Measurements from ENCODE around the gene SOX18. TPM values are rescaled to one million over a fixed set of nuclear protein-coding genes. Genes with fewer than 3 reads are reported as not detected.
A peak's percentile ranks its signal among the peaks of the same experiment; 100 is the strongest.

SOX18 gene
- total and polyA plus RNA-seq, 2 donors from 2014 or later = 36.5 to 56.7 TPM

GRCh38 chr20:64055396-64055892 lies 6.0 kb upstream of the SOX18 start:
- H3K4me1 ChIP-seq (ENCODE audit: control insufficient read depth in 2 of 3, insufficient read depth in 2 of 3, low read depth in 1 of 3, low read length in 3 of 3) = peaks cover 0 to 24% (median 0%) of the 10 kb centered on the region in 3 donors
- no peak for TF ChIP-seq CTCF (IDR thresholded peaks at IDR 0.05; ENCODE audit: borderline replicate concordance, extremely low read depth, insufficient read depth)
- no peak overlapping the region for H3K9ac ChIP-seq (ENCODE audit: low read length in 3 of 3)
- no peak for DNase-seq
- intact Hi-C loops (cut with DNase I) = loop anchor here (5.0 kb wide), 1 partner anchor 433 kb away; no protein-coding TSS in a partner anchor
- H3K27ac ChIP-seq (ENCODE audit: low read depth in 2 of 2, low read length in 2 of 2) = peak overlapping the region; percentile 69 to 76
- no peak overlapping the region for H3K4me3 ChIP-seq (ENCODE audit: low read length in 3 of 3)
- no peaks in the 10 kb centered on the region for H3K36me3 ChIP-seq (ENCODE audit: control insufficient read depth in 2 of 3, insufficient read depth in 3 of 3, low read length in 3 of 3)
- no peak for FAIRE-seq
- H3K27me3 ChIP-seq (ENCODE audit: control insufficient read depth, insufficient read depth, low read length) = no peaks in the 10 kb centered on the region
- no peaks in the 10 kb centered on the region for H3K9me3 ChIP-seq (ENCODE audit: control insufficient read depth in 2 of 3, insufficient read depth in 1 of 3, low read length in 3 of 3)

GRCh38 chr20:64053841-64054661 lies 4.6 kb upstream of the SOX18 start:
- peaks cover 0 to 24% (median 0%) of the 10 kb centered on the region in 3 donors for H3K4me1 ChIP-seq (ENCODE audit: control insufficient read depth in 2 of 3, insufficient read depth in 2 of 3, low read depth in 1 of 3, low read length in 3 of 3)
- FAIRE-seq = no peak
- no peak for TF ChIP-seq CTCF (IDR thresholded peaks at IDR 0.05; ENCODE audit: borderline replicate concordance, extremely low read depth, insufficient read depth)

GRCh38 chr20:64052987-64053840 lies 3.8 kb upstream of the SOX18 start:
- H3K27ac ChIP-seq (ENCODE audit: low read depth in 2 of 2, low read length in 2 of 2) = peak overlapping the region in 1 of 2 donors; percentile 57
- peaks cover 4% of the 10 kb centered on the region for H3K27me3 ChIP-seq (ENCODE audit: control insufficient read depth, insufficient read depth, low read length)
- TF ChIP-seq CTCF (IDR thresholded peaks at IDR 0.05; ENCODE audit: borderline replicate concordance, extremely low read depth, insufficient read depth) = no peak
- no peak for DNase-seq
- peaks cover 0 to 24% (median 0%) of the 10 kb centered on the region in 3 donors for H3K4me1 ChIP-seq (ENCODE audit: control insufficient read depth in 2 of 3, insufficient read depth in 2 of 3, low read depth in 1 of 3, low read length in 3 of 3)
- intact Hi-C loops (cut with DNase I) = no loop called here
- H3K36me3 ChIP-seq (ENCODE audit: control insufficient read depth in 2 of 3, insufficient read depth in 3 of 3, low read length in 3 of 3) = no peaks in the 10 kb centered on the region
- no peaks in the 10 kb centered on the region for H3K9me3 ChIP-seq (ENCODE audit: control insufficient read depth in 2 of 3, insufficient read depth in 1 of 3, low read length in 3 of 3)
- H3K9ac ChIP-seq (ENCODE audit: low read length in 3 of 3) = peak overlapping the region in 1 of 3 donors; percentile 12
- no peak for FAIRE-seq
- H3K4me3 ChIP-seq (ENCODE audit: low read length in 3 of 3) = no peak overlapping the region

More at GRCh38 chr20:64053841-64054661, 4.6 kb upstream of the SOX18 start:
- Histone ChIP-seq H3K9me3 (ENCODE audit: control insufficient read depth in 2 of 3, insufficient read depth in 1 of 3, low read length in 3 of 3) (no peaks in the 10 kb centered on the region), H3K4me3 (ENCODE audit: low read length in 3 of 3) (no peak overlapping the region), H3K9ac (ENCODE audit: low read length in 3 of 3) (peak overlapping the region in 1 of 3 donors; percentile 12), H3K27ac (ENCODE audit: low read depth in 2 of 2, low read length in 2 of 2) (peak overlapping the region; percentile 54 to 89), H3K36me3 (ENCODE audit: control insufficient read depth in 2 of 3, insufficient read depth in 3 of 3, low read length in 3 of 3) (no peaks in the 10 kb centered on the region), H3K27me3 (ENCODE audit: control insufficient read depth, insufficient read depth, low read length) (peaks cover 4% of the 10 kb centered on the region)
- peak in 3 of 5 donors; percentile 62 to 92 (median 86) for DNase-seq
- intact Hi-C loops (cut with DNase I) = no loop called here

Measured in kidney (tissue), 14 donors.